Activated CD4-positive, alpha-beta T cell treated with anti-CD3 and anti-CD28 coated beads, Interleukin-2, amount 50 U/mL, for 24 hours (primary cell): ENCODE data around the gene PPM1K.
A peak's percentile ranks its signal among the peaks of the same experiment; 100 is the strongest.

Source experiments
- DNase-seq, 2 donors: peaks; one replicate each; pipeline ENCODE4 v3.0.0-alpha.2; 2020; ENCODE audit warnings: low read depth in 1 of 2, low spot score in 1 of 2

The PPM1K gene

DNA sequence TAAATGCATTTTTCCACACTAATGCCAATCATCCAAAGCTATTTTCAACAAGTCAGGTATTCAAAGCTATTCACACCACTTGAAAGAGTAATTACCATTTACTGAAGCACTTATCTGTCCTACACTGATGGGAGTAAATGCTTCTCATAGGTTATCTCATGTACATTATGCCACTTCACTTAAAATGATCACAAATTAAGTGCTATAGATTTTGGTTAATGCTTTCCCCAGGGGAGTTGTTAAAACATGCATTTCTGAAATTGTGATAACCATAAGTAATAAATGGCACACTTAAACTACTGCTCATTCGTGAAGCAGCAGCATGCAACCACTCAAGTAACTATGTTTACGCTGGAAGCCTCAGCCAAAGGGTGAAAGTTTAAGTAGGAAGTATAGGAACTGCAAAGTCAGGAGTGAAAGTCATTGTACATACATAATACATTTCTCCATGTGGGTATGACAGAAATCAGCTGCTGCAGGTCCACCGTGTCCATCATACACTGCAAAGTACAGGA, 6.6 kb downstream of the PPM1K start:
- DNase-seq, result no peak

DNA sequence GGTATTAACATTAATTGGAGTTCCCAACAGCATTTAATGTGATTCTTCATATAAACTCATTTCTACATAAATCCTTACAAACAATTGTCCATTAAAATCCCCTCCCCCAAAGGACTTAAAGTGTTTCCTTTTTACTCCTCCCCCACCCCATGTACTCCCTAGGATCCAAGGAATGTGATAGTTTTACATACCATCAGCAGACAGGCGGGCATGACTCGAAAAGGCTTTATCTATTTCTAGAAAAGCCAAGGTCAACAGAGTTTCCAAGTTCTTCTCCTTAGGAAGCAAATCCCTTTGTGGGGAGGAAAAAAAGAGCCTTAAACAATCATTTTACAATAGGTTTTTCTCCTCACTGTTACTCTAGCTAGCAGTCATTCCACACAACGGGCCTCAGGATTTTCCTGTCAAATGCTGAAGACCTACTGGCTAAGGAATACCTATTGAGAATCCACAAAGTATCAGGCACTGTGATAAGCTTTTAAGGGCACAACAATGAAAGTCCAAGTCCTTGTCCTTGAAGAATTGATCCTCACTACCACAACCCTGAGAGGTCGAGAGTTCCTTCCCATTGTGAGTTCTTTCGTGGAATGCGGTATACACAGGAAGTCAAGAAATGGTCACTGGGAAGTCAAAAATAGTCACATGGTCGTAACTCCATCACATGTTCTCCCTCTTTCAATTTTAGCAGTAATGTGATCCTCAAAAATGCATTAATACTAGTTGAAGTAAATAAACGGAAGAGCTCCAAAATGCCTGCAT, 7.2 kb downstream of the PPM1K start:
- no peak for DNase-seq

DNA sequence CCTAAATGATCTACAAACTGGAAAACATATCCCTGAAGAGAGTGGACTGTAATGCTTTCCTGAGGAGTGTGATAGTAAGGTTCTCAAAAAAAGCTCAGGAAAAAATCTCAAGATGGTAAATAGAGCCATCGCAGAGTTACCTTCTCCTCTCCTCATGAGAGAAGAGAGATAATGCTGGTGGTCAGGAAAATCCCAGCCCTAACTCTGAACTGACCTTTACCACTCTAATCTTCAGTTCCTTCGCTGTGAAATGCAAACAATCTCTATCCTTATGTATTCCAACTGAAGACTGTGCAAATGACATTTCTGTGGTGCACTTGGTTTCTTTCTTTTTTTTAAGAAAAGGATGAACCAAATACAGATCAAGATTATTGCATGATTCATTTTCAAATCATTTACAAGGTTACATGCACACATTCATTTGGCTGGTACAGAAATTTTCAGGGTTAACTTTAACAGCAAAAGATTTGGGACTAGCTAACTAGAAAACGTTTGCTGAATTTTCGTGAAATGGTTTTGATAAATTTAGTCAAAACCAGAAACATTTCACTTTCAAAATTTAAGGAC, 8.3 kb downstream of the PPM1K start:
- DNase-seq, result no peak

DNA sequence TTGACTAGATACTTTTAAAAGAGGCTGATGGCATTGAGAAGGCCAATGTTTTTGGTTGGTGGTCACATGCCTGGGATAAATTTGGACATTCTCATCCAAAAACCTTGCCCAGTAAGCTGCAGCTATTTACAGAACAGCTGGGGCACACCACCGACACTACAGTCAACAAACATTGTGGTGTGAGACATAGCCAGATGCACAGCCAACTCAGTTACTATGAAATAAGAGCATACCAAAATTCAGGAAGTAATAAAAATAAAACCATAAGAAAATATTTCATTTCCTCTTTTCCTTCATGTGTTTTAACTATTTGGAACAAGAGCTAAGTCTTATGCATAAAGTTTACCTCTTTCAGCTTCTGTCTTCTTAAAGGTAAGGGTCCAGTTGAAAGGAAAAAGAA, 8.8 kb downstream of the PPM1K start:
- DNase-seq, result no peak

DNA sequence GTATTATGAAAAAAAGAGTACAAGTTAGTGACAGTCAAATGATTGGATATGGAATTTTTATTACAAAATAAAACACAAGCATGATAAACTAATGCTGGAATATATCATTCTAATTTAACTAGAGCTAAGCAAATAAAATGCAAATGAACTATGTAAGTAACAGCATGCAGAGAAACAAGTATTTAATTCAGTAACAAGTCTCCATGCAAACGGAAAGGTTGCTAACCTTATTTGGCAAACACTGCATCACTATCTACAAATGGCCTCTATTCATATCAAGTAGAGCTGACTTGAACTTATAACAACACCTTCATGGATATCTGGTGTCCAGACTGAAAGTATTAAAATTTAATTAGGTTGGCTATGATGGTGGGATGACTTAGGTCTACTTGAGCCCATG, 15.4 kb downstream of the PPM1K start:
- DNase-seq, result no peak

DNA sequence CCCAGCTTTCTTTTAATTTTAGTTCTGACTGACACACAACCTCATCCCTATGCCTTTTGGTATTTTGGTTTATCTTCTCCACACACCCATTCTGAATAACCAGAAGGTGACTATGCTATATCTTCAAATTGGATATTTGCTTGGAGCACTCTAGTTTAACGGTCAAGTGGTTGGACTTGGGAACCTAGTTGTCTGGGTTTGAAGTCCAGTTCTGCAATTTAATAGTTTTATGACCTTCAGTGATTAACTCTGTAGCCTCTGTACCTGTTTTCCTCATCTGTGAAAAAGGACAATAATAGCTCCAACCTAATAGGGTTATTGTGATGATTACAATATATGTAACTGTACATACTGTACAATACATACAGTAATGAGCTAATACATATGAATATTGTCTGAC, 20.0 kb downstream of the PPM1K start:
- DNase-seq, result no peak

DNA sequence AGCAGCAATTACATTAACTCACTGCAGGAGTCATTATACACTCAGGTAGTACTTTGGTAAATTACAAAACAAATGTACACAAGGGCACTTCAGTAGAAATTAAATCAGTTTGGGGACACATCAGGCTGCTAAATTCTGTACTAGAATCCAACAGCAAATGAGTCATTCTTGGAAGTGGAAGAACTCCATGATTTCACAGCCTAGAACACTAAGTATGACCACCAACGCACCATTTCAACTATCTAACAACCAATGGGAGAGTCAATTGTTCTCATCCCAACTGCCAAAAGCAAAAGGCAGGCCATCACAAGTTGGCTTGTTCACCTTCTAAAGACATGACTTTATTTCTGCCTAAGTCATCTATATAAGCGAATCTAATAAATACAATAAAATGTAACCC, 26.6 kb downstream of the PPM1K start:
- no peak for DNase-seq

DNA sequence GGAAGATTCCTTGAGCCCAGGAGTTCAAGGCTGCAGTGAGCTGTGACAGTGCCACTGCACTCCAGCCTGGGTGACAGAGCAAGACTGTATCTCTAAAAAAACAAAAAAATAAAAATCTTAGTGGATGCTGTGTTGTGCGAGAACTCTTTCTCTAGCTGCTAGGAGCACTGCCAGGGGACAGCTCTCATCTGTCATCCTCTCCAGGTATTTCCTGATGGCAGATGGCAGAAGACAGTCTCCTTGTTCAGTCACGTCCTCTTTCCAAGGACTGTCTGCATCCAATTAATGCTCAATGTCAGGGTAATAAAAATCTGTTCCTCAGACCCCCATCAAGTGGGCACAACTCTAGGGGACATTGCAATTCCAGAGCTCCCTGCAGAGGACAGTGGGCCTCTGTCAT, 29.2 kb downstream of the PPM1K start:
- no peak for DNase-seq

DNA sequence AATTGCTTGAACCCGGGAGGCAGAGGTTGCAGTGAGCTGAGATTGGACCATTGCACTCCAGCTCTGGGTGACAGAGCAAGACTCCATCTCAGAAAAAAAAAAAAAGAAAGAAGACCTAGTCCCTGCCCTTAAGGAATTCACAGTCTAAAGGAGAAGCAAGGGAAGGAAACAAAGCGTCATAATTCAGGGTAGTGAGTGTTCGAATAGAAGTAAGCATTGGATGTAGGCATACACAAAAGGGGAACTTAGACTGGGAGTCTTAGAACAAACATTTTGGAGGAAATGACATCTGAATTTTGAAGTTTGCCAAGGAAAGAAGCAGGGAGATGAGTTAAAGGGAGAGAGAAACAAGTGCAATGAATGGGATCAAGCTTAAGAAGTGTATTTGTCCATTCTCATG, 32.4 kb downstream of the PPM1K start:
- no peak for DNase-seq

DNA sequence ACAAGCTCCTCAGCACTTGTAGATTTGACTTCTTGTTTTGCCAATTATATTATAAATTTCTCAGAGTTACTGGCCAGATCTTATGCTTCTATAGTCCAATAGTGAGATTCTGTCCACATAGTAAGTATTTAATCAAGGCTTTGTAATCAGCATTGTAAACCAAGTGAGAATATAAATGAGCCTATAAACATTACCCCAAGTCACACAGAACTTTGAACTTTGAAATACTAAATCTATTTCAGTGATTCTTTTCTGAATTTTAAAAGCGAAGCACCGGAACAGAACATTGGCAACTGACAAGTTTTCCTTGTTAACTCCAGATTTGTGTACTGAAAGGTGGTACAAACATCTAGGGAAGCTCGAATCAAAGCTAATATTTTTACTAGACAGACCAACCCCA, 37.2 kb downstream of the PPM1K start:
- DNase-seq, result no peak

DNA sequence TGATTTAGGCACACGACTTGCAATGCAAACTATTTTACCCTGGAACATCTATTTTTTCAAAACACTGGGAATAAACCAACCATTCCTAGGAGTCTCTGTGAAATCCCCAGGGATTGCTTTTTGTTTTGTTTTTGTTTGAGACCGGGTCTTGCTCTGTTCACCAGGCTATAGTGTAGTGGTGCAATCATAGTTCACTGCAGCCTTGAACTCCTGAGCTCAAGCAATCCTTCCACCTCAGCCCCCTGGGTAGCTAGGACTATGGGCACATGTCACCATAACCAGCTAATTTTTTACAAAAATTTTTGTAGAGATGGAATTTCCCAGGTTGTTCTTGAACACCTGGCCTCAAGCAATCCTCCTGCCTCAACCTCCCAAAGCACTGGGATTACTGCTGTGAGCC, 37.8 kb downstream of the PPM1K start:
- no peak for DNase-seq

DNA sequence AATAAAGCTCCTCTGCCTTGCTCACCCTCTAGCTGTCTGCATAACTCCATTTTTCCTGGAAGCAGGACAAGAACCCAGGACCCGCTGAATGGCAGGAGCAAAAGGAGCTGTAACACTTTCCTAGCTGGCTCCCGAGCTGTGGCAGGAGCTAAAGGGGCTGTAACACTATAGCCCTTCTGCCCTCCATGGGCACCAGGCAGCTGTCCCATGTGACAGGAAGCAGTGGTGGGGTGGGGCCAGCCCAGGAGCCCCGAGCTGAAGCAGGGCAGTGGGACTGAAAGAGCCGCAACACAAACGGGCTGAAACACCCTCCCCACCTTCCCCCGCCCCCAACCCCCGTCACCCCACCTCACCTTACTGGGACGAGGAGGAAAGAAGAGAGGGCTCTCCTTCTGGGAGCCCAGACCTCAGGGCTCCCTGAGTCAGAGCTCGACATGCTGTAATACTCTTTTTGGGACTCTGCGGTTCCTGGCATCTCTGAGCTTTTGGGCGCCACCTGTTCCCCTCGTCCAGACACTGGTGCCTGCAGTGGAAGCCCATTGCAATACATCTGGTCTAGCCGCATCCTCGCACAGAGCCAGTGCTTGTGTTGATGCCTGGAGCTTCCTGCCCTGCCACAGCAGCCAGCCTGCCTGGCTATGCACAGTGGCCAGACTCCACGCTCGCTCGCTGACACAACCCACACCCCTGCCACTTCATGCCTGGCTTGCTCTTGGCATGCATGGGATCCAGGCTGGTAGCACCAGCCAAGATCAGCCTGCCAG, 39.4 kb downstream of the PPM1K start:
- peak in 1 of 2 donors; percentile 12 for DNase-seq

DNA sequence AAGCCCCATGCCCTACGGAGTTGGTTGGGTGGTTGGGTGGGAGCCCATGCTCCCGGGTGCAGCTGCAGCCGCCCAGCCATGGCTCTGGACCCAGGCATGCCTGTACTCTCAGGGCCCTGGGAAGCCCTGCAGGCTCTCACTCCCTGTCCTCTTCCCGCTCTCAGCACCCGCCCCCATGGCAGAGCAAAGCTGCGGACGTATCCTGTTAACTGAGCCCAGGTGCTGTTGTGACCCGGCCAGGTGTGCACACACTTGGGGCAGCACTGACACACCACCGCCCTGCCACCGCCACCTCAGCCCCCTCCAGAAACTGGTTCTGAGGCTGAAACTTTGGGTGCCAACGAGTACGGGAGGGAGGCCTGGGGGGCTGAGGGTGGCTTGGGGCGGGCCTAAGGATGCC, 40.3 kb downstream of the PPM1K start:
- DNase-seq, result no peak

DNA sequence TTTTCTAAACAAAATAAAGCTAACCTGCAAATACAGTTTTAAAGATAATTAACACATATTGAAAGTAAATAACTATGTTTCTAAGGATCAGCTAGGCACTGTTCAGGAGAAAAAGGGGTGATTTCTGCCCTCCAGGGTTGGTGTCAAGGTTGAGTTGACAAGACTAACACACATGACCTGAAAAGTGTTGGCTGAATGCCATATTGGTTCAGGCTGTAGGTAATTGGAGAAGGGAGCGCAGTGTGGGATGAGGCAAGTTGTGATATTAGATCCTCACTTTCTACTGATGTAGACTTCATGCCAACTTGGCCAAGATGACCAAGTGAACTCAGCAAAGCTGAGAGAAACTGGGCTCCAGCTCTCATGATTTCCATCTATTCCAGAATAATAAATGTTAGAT, 42.2 kb downstream of the PPM1K start:
- DNase-seq, result no peak

DNA sequence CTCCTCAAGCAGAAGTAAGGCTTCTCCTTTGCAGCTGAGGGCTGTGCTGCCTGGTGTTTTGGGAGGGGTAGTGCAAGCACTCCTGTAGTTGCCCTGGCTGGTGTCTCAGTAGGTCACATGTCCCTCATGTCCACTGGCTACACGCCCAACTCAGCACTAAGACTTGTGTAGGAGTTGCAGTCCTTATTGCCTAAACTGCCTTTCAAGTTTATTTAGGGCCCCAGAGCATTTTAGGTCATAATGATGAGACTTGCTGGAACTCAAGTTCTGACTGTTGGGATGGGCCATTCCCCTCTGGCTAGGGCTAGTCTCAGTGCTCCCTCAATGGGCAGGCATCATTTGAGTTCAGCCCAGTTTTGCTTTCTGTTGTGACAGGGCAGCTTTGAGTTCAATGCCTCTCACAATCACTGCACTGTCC, 44.1 kb downstream of the PPM1K start:
- DNase-seq, result no peak

DNA sequence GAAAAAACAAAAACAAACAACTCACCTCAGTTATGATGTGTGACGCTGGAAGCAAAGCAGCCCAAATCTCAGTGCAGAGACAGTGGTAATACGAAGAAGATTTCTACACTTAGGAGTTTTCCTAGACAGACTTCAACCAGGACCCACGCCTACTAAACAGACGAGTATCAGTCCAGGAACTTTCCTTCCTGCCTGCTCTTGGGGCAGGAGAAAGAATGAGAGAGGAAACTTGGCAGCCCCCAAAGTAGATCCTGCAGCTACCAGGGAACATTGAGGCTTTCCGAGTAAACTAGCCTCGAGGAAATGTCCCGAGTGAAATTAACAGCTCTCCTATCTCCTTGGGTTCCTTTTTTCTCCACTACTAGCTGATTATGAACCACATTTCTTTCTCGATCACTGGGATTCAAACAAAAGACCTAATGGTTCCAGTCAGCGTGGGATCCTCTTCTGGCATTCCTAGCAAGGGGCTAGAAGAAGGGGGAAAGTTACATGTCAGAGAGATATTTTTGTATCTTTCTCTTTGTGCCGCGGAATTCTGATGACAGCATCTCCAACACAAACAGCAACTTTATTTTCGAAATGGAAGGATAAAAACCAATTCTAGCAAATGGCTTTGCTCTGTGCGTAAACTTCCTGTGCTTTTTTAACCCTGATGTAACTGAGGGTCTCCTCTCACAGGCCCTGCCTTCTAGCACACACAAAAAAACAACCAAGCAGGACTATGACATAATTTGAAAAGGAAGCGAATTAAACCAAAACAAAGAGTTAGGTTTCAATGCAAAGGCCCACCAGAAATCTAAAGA, 53.2 kb downstream of the PPM1K start:
- DNase-seq, result no peak

DNA sequence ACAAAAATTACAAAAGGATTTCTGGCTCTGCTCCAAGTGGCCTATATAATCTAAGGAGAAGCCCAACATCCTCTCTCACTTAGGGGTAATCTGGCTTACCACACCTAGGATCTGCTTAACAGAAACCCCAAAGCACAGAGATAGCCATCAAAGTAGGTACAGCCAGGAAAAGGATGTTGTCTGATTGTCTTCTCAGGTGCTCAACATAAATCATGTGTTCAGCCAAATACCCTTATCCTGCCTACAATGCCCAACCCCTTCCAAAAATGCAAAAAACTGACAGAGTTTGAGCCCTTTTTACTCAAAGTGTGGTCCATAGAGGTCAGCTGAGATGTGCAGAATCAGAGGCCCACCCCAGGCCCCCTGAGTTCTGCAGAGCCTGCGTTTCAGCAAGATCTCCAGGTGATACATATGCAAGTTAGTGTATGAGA, 53.9 kb downstream of the PPM1K start:
- no peak for DNase-seq

DNA sequence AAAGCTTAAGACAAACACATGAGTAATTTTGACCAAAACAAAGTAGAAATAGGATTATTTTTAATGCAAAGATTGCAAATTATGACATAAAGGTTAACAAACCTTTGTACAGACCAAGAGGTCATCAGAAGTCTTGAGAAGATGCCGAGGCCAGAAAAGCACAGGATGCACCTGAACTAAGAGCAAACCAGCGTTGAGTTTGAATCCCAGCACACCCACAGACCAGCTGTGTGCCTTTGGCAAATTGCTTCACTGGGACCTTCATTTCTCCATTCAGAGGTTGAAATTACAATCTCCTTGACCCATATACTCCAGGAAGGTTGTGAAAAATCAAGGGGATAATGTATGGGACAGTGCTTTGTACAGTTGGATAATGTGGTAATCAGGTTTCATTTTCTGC, 56.6 kb downstream of the PPM1K start:
- DNase-seq, result no peak

DNA sequence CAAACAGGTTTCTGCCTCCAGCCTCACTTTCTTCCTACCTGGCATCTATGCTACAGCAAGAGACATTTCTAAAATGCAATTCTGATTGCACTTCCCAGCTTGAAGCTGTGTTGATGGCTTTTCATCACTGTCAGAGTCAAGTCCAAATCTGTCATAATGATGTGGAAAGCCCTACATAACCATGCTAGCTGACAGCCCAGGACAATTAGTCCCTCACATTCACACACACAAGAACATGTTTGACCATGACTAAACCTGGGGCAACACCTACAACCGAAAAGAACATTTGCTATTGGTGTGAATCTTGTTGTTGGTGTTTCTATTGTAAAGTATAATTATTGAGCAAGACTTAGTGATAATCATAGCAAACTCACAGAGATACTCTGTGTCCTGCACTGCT, 58.2 kb downstream of the PPM1K start:
- no peak for DNase-seq

DNA sequence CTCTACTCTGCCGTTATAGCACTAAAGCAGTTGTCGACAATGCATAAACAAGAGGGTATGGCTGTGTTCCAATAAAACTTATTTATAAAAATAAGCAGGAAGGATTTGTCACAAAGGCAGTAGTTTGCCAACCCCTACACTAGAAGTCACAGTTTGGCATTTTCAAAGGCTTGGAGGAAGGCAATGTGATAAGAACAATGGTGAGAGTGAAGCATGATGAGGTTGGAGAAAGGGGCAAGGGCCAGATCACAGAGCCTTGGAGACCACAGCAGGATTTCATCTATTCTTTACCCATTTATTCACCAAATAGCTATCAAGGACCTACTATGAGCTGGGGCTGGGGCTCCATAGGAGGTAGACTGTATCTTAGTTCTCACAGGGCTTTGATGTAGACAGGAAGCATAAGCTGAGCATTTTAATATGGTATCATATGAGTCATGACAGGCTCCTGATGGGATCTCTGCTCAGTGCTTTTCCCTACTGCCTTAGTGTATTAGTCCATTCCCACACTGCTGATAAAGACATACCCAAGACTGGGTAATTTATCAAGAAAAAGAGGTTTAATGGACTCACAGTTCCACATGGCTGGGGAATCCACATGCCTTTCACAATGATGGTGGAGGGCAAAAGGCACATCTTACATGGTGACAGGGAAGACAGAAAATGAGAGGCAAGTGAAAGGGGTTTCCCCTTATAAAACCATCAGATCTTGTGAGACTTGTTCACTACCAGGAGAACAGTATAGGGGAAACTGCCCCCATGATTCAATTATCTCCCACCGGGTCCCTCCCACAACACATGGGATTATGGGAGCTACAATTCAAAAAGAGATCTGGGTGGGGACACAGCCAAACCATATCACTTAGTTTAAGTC, 58.9 kb downstream of the PPM1K start:
- no peak for DNase-seq
